HepG2 (cell line): ENCODE measurements around the gene PLIN4. TPM values are rescaled to one million over a fixed set of nuclear protein-coding genes. Genes with fewer than 3 reads are reported as not detected.

ENCODE experiments used
- CBFB ChIP-seq: sonication (generic); formaldehyde crosslinking; IDR thresholded peaks from 2 replicates; pipeline ENCODE4 v1.4.0; 2020; ENCODE audit warnings: missing genetic modification reagents
- CHD2 ChIP-seq: IDR thresholded peaks from 2 replicates; pipeline ENCODE4 v1.6.1; 2011; ENCODE audit warnings: low read depth, low read length, improper control_type of control experiment
- GATA4 ChIP-seq: sonication (generic); IDR thresholded peaks from 2 replicates; pipeline ENCODE4 v1.6.1; 2016; ENCODE audit warnings: antibody characterized with exemption, low read depth, borderline replicate concordance
- GFI1 ChIP-seq: sonication (generic); formaldehyde crosslinking; IDR thresholded peaks from 2 replicates; pipeline ENCODE4 v1.5.0; 2020; ENCODE audit warnings: missing genetic modification reagents, mild to moderate bottlenecking, borderline replicate concordance
- HES4 ChIP-seq: sonication (generic); formaldehyde crosslinking; IDR thresholded peaks from 2 replicates; pipeline ENCODE4 v1.9.0; 2021; ENCODE audit warnings: mild to moderate bottlenecking, missing genetic modification reagents, borderline replicate concordance
- KDM5B ChIP-seq: sonication (generic); formaldehyde crosslinking; IDR thresholded peaks from 2 replicates; pipeline ENCODE4 v1.4.0; 2020; ENCODE audit warnings: missing genetic modification reagents, mild to moderate bottlenecking, borderline replicate concordance
- LCORL ChIP-seq, 2 experiments: fragments of 450-650 bp in 1 of 2; sonication (generic) in 1 of 2; formaldehyde crosslinking in 1 of 2; IDR thresholded peaks; 2 replicates each; pipeline versions ENCODE4 v1.5.0 to v1.6.1; 2017 to 2020; ENCODE audit warnings: antibody characterized with exemption in 1 of 2, missing genetic modification reagents in 1 of 2
- NFYC ChIP-seq: IDR thresholded peaks from 2 replicates; pipeline ENCODE4 v1.6.1; 2016; ENCODE audit warnings: missing genetic modification reagents, missing compliant biosample characterization
- RAD21 ChIP-seq: fragments of 450-650 bp; formaldehyde crosslinking; IDR thresholded peaks from 2 replicates; pipeline ENCODE4 v1.5.0; 2020; ENCODE audit warnings: mild to moderate bottlenecking
- RARA ChIP-seq: IDR thresholded peaks from 2 replicates; pipeline ENCODE4 v1.6.1; 2016; ENCODE audit warnings: missing genetic modification reagents, missing compliant biosample characterization
- TARDBP ChIP-seq: sonication (generic); formaldehyde crosslinking; IDR thresholded peaks from 2 replicates; pipeline ENCODE4 v1.8.0; 2022; ENCODE audit warnings: mild to moderate bottlenecking, missing genetic modification reagents
- ZFP82 ChIP-seq: sonication (generic); formaldehyde crosslinking; IDR thresholded peaks from 2 replicates; pipeline ENCODE4 v1.5.1; 2020; ENCODE audit warnings: mild to moderate bottlenecking, missing genetic modification reagents, borderline replicate concordance
- ZNF10 ChIP-seq: sonication (generic); formaldehyde crosslinking; IDR thresholded peaks from 2 replicates; pipeline ENCODE4 v1.4.0; 2020; ENCODE audit warnings: mild to moderate bottlenecking, low read depth, missing genetic modification reagents, borderline replicate concordance
- ZNF138 ChIP-seq: sonication (generic); formaldehyde crosslinking; IDR thresholded peaks from 2 replicates; pipeline ENCODE4 v1.5.0; 2020; ENCODE audit warnings: mild to moderate bottlenecking, low read depth, missing genetic modification reagents
- ZNF460 ChIP-seq: sonication (generic); formaldehyde crosslinking; IDR thresholded peaks from 2 replicates; pipeline ENCODE4 v1.5.1; 2020; ENCODE audit warnings: missing genetic modification reagents, mild to moderate bottlenecking, borderline replicate concordance
- ZNF468 ChIP-seq: sonication (generic); formaldehyde crosslinking; IDR thresholded peaks from 2 replicates; pipeline ENCODE4 v1.8.0; 2022; ENCODE audit warnings: mild to moderate bottlenecking, moderate library complexity, missing genetic modification reagents
- polyA plus RNA-seq, 8 experiments: library from polyadenylated mRNA; depleted of rRNA in 3 of 8; stranded (reverse) in 7 of 8; unstranded in 1 of 8; fragments of >200 nt; fragmentation: Illumina TruSeq in 4 of 8; extraction: Trizol in 4 of 8; gene quantifications; 2 replicates each; pipeline versions ENCODE4 v1.2.1 to v1.2.3, GENCODE V29; 2011 to 2016; ENCODE audit warnings: low read depth in 4 of 8, missing spikeins in 1 of 8, mixed read lengths in 1 of 8; ENCODE audit not compliant: insufficient read depth in 1 of 8
- total RNA-seq, 5 experiments: library from RNA; depleted of rRNA; stranded (reverse); fragments of >200 nt; fragmentation: Illumina TruSeq; extraction: Trizol; gene quantifications; 2 replicates each; pipeline ENCODE4 v1.2.3, GENCODE V29; 2016; ENCODE audit warnings: low read depth in 1 of 5
- TF ChIP-seq, protein P1 (sequence below): IDR thresholded peaks from 2 replicates; pipeline ENCODE4 v1.6.1; 2018; ENCODE audit warnings: missing genetic modification reagents, mild to moderate bottlenecking, missing compliant biosample characterization
- TF ChIP-seq, protein P2 (sequence below): IDR thresholded peaks from 2 replicates; pipeline ENCODE4 v1.6.1; 2016; ENCODE audit warnings: low read depth
- TF ChIP-seq, protein P3 (sequence below): sonication (generic); formaldehyde crosslinking; conservative IDR thresholded peaks from 2 replicates; pipeline ENCODE4 v1.8.0; 2022; ENCODE audit warnings: missing genetic modification reagents
- TF ChIP-seq, protein P4 (sequence below): IDR thresholded peaks from 2 replicates; pipeline ENCODE4 v1.6.1; 2016; ENCODE audit warnings: low read depth, borderline replicate concordance
- TF ChIP-seq, protein P5 (sequence below): sonication (generic); formaldehyde crosslinking; IDR thresholded peaks from 2 replicates; pipeline ENCODE4 v1.9.0; 2021; ENCODE audit warnings: missing genetic modification reagents, mild to moderate bottlenecking, borderline replicate concordance
- TF ChIP-seq, protein P6 (sequence below): IDR thresholded peaks from 2 replicates; pipeline ENCODE4 v1.6.1; 2016; ENCODE audit warnings: missing compliant biosample characterization, missing genetic modification reagents, borderline replicate concordance

The PLIN4 gene
- total and polyA plus RNA-seq, 2 of the 13 experiments (the other 11 are each of a cell fraction or from before 2014, with no cell fraction given) = 1.1 to 1.3 TPM

DNA sequence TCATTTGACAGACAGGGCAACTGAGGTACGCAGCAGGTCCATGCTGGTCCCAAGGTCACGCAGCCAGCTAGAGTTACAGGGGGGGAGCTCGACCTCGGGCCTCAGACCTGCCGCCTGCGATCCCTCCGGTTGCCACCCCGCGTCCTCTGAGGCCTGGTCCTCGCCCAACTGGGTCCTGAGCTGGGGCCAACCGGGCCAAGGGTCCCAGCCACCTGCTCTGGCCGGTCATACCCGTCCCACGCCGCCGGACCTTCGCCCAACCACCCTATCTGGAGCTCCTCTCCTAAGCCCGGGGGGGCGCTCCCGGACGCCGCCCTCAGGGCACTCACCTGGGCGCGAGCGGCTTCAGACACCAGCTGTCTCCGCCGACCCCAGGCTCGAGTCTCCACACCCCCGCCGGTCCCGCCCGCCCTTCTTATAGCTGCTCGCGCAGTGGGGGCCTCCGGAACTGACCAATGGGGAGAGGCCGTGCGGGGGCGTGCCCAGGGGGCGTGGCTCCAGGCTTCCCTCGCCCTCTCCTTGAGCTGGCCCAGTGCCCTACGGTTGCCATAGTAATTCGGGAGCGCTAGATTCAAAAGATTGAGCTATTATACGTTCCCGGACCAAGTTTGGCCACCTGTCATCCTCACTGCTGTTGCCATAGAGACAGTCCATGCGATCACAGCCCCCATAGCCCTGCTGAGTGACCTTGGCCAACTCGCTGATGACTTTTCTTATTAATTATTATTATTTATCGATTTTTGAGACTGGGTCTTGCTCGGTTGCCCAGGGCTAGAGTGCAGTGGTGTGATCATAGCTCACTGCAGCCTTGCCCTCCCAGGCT is 16.8 kb upstream of the PLIN4 start, which contains the start of gene PLIN5 (continued):
- TF ChIP-seq, protein P1, sequence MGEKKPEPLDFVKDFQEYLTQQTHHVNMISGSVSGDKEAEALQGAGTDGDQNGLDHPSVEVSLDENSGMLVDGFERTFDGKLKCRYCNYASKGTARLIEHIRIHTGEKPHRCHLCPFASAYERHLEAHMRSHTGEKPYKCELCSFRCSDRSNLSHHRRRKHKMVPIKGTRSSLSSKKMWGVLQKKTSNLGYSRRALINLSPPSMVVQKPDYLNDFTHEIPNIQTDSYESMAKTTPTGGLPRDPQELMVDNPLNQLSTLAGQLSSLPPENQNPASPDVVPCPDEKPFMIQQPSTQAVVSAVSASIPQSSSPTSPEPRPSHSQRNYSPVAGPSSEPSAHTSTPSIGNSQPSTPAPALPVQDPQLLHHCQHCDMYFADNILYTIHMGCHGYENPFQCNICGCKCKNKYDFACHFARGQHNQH (CRISPR knock-in tag) = no peak
- TF ChIP-seq GFI1 (CRISPR knock-in tag) (no peak), KDM5B (CRISPR knock-in tag) (peak; percentile 50; the same call in 1 of the 2 replicates), HES4 (CRISPR knock-in tag) (no peak), ZNF468 (CRISPR knock-in tag) (no peak), LCORL (IDR thresholded peaks at IDR 0.05) (no peak), LCORL (CRISPR knock-in tag; IDR thresholded peaks at IDR 0.05) (0 out of 2 replicates have a peak, but pooled peaks have one; percentile 37), RAD21 (CRISPR knock-in tag) (peak; percentile 33; the same call in 1 of the 2 replicates), ZNF138 (CRISPR knock-in tag) (no peak), ZNF460 (CRISPR knock-in tag) (no peak), RARA (CRISPR knock-in tag) (no peak), GATA4 (no peak), ZFP82 (CRISPR knock-in tag) (no peak), CBFB (CRISPR knock-in tag) (no peak), TARDBP (CRISPR knock-in tag) (no peak), CHD2 (no peak), ZNF10 (CRISPR knock-in tag) (no peak), NFYC (CRISPR knock-in tag) (peak; percentile 84)
- TF ChIP-seq, protein P2, sequence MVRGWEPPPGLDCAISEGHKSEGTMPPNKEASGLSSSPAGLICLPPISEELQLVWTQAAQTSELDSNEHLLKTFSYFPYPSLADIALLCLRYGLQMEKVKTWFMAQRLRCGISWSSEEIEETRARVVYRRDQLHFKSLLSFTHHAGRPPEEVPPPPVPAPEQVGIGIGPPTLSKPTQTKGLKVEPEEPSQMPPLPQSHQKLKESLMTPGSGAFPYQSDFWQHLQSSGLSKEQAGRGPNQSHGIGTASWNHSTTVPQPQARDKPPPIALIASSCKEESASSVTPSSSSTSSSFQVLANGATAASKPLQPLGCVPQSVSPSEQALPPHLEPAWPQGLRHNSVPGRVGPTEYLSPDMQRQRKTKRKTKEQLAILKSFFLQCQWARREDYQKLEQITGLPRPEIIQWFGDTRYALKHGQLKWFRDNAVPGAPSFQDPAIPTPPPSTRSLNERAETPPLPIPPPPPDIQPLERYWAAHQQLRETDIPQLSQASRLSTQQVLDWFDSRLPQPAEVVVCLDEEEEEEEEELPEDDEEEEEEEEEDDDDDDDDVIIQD (CRISPR knock-in tag) = no peak
- TF ChIP-seq, protein P3, sequence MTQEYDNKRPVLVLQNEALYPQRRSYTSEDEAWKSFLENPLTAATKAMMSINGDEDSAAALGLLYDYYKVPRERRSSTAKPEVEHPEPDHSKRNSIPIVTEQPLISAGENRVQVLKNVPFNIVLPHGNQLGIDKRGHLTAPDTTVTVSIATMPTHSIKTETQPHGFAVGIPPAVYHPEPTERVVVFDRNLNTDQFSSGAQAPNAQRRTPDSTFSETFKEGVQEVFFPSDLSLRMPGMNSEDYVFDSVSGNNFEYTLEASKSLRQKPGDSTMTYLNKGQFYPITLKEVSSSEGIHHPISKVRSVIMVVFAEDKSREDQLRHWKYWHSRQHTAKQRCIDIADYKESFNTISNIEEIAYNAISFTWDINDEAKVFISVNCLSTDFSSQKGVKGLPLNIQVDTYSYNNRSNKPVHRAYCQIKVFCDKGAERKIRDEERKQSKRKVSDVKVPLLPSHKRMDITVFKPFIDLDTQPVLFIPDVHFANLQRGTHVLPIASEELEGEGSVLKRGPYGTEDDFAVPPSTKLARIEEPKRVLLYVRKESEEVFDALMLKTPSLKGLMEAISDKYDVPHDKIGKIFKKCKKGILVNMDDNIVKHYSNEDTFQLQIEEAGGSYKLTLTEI (CRISPR knock-in tag) = no peak
- TF ChIP-seq, protein P4, sequence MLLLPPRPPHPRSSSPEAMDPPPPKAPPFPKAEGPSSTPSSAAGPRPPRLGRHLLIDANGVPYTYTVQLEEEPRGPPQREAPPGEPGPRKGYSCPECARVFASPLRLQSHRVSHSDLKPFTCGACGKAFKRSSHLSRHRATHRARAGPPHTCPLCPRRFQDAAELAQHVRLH (CRISPR knock-in tag) = no peak
- TF ChIP-seq, protein P5, sequence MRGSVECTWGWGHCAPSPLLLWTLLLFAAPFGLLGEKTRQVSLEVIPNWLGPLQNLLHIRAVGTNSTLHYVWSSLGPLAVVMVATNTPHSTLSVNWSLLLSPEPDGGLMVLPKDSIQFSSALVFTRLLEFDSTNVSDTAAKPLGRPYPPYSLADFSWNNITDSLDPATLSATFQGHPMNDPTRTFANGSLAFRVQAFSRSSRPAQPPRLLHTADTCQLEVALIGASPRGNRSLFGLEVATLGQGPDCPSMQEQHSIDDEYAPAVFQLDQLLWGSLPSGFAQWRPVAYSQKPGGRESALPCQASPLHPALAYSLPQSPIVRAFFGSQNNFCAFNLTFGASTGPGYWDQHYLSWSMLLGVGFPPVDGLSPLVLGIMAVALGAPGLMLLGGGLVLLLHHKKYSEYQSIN (CRISPR knock-in tag) = no peak
- TF ChIP-seq, protein P6, sequence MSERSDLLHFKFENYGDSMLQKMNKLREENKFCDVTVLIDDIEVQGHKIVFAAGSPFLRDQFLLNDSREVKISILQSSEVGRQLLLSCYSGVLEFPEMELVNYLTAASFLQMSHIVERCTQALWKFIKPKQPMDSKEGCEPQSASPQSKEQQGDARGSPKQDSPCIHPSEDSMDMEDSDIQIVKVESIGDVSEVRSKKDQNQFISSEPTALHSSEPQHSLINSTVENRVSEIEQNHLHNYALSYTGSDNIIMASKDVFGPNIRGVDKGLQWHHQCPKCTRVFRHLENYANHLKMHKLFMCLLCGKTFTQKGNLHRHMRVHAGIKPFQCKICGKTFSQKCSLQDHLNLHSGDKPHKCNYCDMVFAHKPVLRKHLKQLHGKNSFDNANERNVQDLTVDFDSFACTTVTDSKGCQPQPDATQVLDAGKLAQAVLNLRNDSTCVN (CRISPR knock-in tag) = no peak
